GM23338 (cell line): ENCODE data around the gene GRIN2C. TPM values are rescaled to one million over a fixed set of nuclear protein-coding genes. Genes with fewer than 3 reads are reported as not detected.

ENCODE experiments used
- ATAC-seq: fragments of 200-7000 bp; cut with Tn5 transposase; 3 replicates; pipeline ENCODE4 v1.9.1; 2020
- DNase-seq: peaks from one replicate; pipeline ENCODE4 v3.0.0-alpha.2; 2015; ENCODE audit warnings: low spot score
- H2AFZ ChIP-seq: fragments of 200-600 bp; sonication (generic); 2 replicates; pipeline ENCODE4 v1.8.0; 2016; ENCODE audit warnings: antibody characterized with exemption, mild to moderate bottlenecking, moderate library complexity
- H3F3A ChIP-seq: fragments of 200-600 bp; sonication (generic); replicated peaks from 2 replicates; pipeline ENCODE4 v1.8.0; 2017; ENCODE audit warnings: antibody characterized with exemption, mixed run types, low read depth
- H3K27ac ChIP-seq: fragments of 200-600 bp; sonication (generic); 2 replicates; pipeline ENCODE4 v1.6.1; 2016; ENCODE audit warnings: low read depth
- H3K27me3 ChIP-seq: fragments of 200-600 bp; sonication (generic); 2 replicates; pipeline ENCODE4 v1.8.0; 2016; ENCODE audit warnings: mild to moderate bottlenecking, mixed run types, moderate library complexity; ENCODE audit not compliant: insufficient read depth
- H3K36me3 ChIP-seq: fragments of 200-600 bp; sonication (generic); 2 replicates; pipeline ENCODE4 v1.8.0; 2016; ENCODE audit warnings: mild to moderate bottlenecking; ENCODE audit not compliant: insufficient read depth
- H3K4me1 ChIP-seq: fragments of 200-600 bp; sonication (generic); 2 replicates; pipeline ENCODE4 v1.8.0; 2016; ENCODE audit warnings: mild to moderate bottlenecking, moderate library complexity; ENCODE audit not compliant: insufficient read depth
- H3K4me2 ChIP-seq: fragments of 200-600 bp; sonication (generic); 2 replicates; pipeline ENCODE4 v1.7.1; 2017; ENCODE audit warnings: mixed run types
- H3K4me3 ChIP-seq: fragments of 200-600 bp; sonication (generic); 2 replicates; pipeline ENCODE4 v1.6.1; 2016; ENCODE audit warnings: mixed run types
- H3K79me2 ChIP-seq: fragments of 200-600 bp; sonication (generic); replicated peaks from 2 replicates; pipeline ENCODE4 v1.8.0; 2017; ENCODE audit warnings: mild to moderate bottlenecking; ENCODE audit not compliant: insufficient read depth
- H3K9me2 ChIP-seq: fragments of 200-600 bp; sonication (generic); 2 replicates; pipeline ENCODE4 v1.8.0; 2017; ENCODE audit not compliant: insufficient read depth
- H4K20me1 ChIP-seq: fragments of 200-600 bp; sonication (generic); replicated peaks from 2 replicates; pipeline ENCODE4 v1.8.0; 2017; ENCODE audit warnings: mild to moderate bottlenecking; ENCODE audit not compliant: insufficient read depth
- H3K27ac Mint-ChIP-seq: 2 replicates; pipeline ENCODE4 v1.8.0; 2020; ENCODE audit warnings: inconsistent platforms, mild to moderate bottlenecking, moderate library complexity, mixed read lengths
- H3K27me3 Mint-ChIP-seq: 3 replicates; pipeline ENCODE4 v1.8.0; 2022; ENCODE audit warnings: low read depth, mild to moderate bottlenecking, moderate library complexity, mixed read lengths, inconsistent platforms; ENCODE audit not compliant: insufficient read depth, poor library complexity
- H3K36me3 Mint-ChIP-seq: 3 replicates; pipeline ENCODE4 v1.8.0; 2021; ENCODE audit warnings: low read depth, mild to moderate bottlenecking, inconsistent platforms, moderate library complexity, mixed read lengths
- H3K4me1 Mint-ChIP-seq: 3 replicates; pipeline ENCODE4 v1.8.0; 2020; ENCODE audit warnings: mild to moderate bottlenecking, inconsistent platforms, mixed read lengths
- H3K4me3 Mint-ChIP-seq: 3 replicates; pipeline ENCODE4 v1.8.0; 2021; ENCODE audit warnings: moderate library complexity, mild to moderate bottlenecking, inconsistent platforms, mixed read lengths
- H3K9me3 Mint-ChIP-seq: 3 replicates; pipeline ENCODE4 v1.8.0; 2020; ENCODE audit warnings: moderate library complexity, mild to moderate bottlenecking, inconsistent platforms, mixed read lengths
- CREB1 ChIP-seq: fragments of 250-450 bp; sonication (Bioruptor Pico); IDR thresholded peaks from 2 replicates; pipeline ENCODE4 v1.5.0; 2020; ENCODE audit warnings: low read depth, mild to moderate bottlenecking, moderate library complexity
- EZH2 ChIP-seq: fragments of 200-600 bp; sonication (generic); IDR thresholded peaks from one replicate; pipeline ENCODE4 v1.8.0; 2017; ENCODE audit warnings: antibody characterized with exemption, mild to moderate bottlenecking, low read depth; ENCODE audit not compliant: unreplicated experiment
- EZH2phosphoT487 ChIP-seq: fragments of 200-600 bp; sonication (generic); IDR thresholded peaks from one replicate; pipeline ENCODE4 v1.8.1; 2018; ENCODE audit warnings: antibody characterized with exemption; ENCODE audit not compliant: unreplicated experiment
- JUNB ChIP-seq: IDR thresholded peaks from one replicate; pipeline ENCODE4 v1.6.1; 2016; ENCODE audit warnings: antibody characterized with exemption; ENCODE audit not compliant: unreplicated experiment
- NANOG ChIP-seq: IDR thresholded peaks from 2 replicates; pipeline ENCODE4 v1.6.1; 2016; ENCODE audit warnings: antibody characterized with exemption, borderline replicate concordance
- POLR2AphosphoS5 ChIP-seq: IDR thresholded peaks from 2 replicates; pipeline ENCODE4 v1.6.1; 2016; ENCODE audit warnings: antibody characterized with exemption, low read depth
- STAT1 ChIP-seq: IDR thresholded peaks from one replicate; pipeline ENCODE4 v1.6.1; 2016; ENCODE audit warnings: antibody characterized with exemption; ENCODE audit not compliant: unreplicated experiment
- ZNF114 ChIP-seq: fragments of 250-450 bp; sonication (Bioruptor Pico); IDR thresholded peaks from 2 replicates; pipeline ENCODE4 v1.5.0; 2020; ENCODE audit warnings: mild to moderate bottlenecking, moderate library complexity
- ZNF331 ChIP-seq: fragments of 250-450 bp; sonication (Bioruptor Pico); IDR thresholded peaks from 2 replicates; pipeline ENCODE4 v1.5.0; 2020; ENCODE audit warnings: low read depth, mild to moderate bottlenecking, moderate library complexity
- polyA plus RNA-seq: library from polyadenylated mRNA; unstranded; fragments of >200 nt; fragmentation: Nextera tagmentation; extraction: Ambion mirVana; gene quantifications from 2 replicates; pipeline ENCODE4 v1.2.1, GENCODE V29; 2016
- total RNA-seq: library from RNA; depleted of rRNA; stranded (reverse); fragments of >200 nt; shearing (Covaris generic); gene quantifications from 2 replicates; pipeline ENCODE4 v1.2.3, GENCODE V29; 2014
- TF ChIP-seq, protein P1 (sequence below), 2 experiments: fragments of 200-600 bp in 1 of 2; sonication (generic) in 1 of 2; conservative IDR thresholded peaks; 2 replicates each; pipeline versions ENCODE4 v1.5.1 to v1.6.1; 2016 to 2017; ENCODE audit warnings: antibody characterized with exemption in 2 of 2, low read depth in 2 of 2, mild to moderate bottlenecking in 2 of 2, moderate library complexity in 1 of 2
- TF ChIP-seq, protein P2 (sequence below): fragments of 250-450 bp; sonication (Bioruptor Pico); IDR thresholded peaks from 2 replicates; pipeline ENCODE4 v1.5.0; 2020; ENCODE audit warnings: mild to moderate bottlenecking, moderate library complexity
- TF ChIP-seq, protein P3 (sequence below): IDR thresholded peaks from 2 replicates; pipeline ENCODE4 v1.6.1; 2016; ENCODE audit warnings: antibody characterized with exemption
- TF ChIP-seq, protein P4 (sequence below): IDR thresholded peaks from one replicate; pipeline ENCODE4 v1.6.1; 2018; ENCODE audit warnings: antibody characterized with exemption; ENCODE audit not compliant: unreplicated experiment

GRIN2C gene
- total and polyA plus RNA-seq, 2 experiments from 2014 or later, result 0.10 to 0.19 TPM

DNA sequence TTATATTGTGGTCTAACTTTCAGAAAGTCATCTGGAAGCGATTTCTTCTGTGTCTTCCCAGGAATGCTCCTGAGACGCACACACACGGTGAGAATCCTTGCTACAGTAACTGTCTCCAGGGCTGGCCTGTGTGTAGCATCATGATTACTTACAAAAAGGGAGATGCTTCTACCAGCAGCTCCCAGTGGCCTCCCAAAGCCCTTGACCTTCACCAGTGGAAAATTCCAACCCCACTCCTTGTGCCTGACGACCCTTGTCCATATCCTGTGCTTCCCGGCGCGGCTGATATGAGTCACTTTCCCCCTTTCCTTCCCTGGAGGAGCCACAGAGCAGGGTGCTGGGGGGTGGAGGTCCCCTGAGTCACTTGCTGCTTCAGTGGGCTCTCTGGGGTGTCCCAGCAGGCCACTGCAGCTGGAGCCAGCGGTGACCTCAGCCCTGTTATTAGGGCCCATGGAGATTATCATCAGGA lies 61.4 kb downstream of the GRIN2C start:
- Histone ChIP-seq H3K27me3 (no peaks in the 10 kb centered on the region), H3F3A (no peaks in the 10 kb centered on the region), H4K20me1 (peaks cover 8% of the 10 kb centered on the region), H3K79me2 (no peaks in the 10 kb centered on the region), H2AFZ (no peak overlapping the region), H3K9me2 (no peaks in the 10 kb centered on the region), H3K36me3 (peaks cover 3% of the 10 kb centered on the region; the same call in 1 of the 2 replicates), H3K4me1 (no peaks in the 10 kb centered on the region), H3K27ac (no peak overlapping the region), H3K4me2 (no peak overlapping the region), H3K4me3 (no peak overlapping the region)
- no peak for DNase-seq
- Mint-ChIP-seq H3K4me3 (no peak overlapping the region), H3K27ac (no peak overlapping the region), H3K9me3 (no peaks in the 10 kb centered on the region), H3K36me3 (peaks cover 42% of the 10 kb centered on the region), H3K4me1 (no peaks in the 10 kb centered on the region), H3K27me3 (peaks cover 6% of the 10 kb centered on the region)
- no peak for ATAC-seq
- TF ChIP-seq, protein P1, sequence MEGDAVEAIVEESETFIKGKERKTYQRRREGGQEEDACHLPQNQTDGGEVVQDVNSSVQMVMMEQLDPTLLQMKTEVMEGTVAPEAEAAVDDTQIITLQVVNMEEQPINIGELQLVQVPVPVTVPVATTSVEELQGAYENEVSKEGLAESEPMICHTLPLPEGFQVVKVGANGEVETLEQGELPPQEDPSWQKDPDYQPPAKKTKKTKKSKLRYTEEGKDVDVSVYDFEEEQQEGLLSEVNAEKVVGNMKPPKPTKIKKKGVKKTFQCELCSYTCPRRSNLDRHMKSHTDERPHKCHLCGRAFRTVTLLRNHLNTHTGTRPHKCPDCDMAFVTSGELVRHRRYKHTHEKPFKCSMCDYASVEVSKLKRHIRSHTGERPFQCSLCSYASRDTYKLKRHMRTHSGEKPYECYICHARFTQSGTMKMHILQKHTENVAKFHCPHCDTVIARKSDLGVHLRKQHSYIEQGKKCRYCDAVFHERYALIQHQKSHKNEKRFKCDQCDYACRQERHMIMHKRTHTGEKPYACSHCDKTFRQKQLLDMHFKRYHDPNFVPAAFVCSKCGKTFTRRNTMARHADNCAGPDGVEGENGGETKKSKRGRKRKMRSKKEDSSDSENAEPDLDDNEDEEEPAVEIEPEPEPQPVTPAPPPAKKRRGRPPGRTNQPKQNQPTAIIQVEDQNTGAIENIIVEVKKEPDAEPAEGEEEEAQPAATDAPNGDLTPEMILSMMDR (conservative IDR thresholded peaks at IDR 0.05; ENCODE audit: low read depth in 2 of 2), result no peak
- TF ChIP-seq JUNB (no peak), STAT1 (no peak), NANOG (no peak), POLR2AphosphoS5 (no peak), ZNF114 (CRISPR knock-in tag) (no peak), ZNF331 (CRISPR knock-in tag) (no peak), EZH2 (no peak), CREB1 (CRISPR knock-in tag) (no peak), EZH2phosphoT487 (no peak)
- TF ChIP-seq, protein P2, sequence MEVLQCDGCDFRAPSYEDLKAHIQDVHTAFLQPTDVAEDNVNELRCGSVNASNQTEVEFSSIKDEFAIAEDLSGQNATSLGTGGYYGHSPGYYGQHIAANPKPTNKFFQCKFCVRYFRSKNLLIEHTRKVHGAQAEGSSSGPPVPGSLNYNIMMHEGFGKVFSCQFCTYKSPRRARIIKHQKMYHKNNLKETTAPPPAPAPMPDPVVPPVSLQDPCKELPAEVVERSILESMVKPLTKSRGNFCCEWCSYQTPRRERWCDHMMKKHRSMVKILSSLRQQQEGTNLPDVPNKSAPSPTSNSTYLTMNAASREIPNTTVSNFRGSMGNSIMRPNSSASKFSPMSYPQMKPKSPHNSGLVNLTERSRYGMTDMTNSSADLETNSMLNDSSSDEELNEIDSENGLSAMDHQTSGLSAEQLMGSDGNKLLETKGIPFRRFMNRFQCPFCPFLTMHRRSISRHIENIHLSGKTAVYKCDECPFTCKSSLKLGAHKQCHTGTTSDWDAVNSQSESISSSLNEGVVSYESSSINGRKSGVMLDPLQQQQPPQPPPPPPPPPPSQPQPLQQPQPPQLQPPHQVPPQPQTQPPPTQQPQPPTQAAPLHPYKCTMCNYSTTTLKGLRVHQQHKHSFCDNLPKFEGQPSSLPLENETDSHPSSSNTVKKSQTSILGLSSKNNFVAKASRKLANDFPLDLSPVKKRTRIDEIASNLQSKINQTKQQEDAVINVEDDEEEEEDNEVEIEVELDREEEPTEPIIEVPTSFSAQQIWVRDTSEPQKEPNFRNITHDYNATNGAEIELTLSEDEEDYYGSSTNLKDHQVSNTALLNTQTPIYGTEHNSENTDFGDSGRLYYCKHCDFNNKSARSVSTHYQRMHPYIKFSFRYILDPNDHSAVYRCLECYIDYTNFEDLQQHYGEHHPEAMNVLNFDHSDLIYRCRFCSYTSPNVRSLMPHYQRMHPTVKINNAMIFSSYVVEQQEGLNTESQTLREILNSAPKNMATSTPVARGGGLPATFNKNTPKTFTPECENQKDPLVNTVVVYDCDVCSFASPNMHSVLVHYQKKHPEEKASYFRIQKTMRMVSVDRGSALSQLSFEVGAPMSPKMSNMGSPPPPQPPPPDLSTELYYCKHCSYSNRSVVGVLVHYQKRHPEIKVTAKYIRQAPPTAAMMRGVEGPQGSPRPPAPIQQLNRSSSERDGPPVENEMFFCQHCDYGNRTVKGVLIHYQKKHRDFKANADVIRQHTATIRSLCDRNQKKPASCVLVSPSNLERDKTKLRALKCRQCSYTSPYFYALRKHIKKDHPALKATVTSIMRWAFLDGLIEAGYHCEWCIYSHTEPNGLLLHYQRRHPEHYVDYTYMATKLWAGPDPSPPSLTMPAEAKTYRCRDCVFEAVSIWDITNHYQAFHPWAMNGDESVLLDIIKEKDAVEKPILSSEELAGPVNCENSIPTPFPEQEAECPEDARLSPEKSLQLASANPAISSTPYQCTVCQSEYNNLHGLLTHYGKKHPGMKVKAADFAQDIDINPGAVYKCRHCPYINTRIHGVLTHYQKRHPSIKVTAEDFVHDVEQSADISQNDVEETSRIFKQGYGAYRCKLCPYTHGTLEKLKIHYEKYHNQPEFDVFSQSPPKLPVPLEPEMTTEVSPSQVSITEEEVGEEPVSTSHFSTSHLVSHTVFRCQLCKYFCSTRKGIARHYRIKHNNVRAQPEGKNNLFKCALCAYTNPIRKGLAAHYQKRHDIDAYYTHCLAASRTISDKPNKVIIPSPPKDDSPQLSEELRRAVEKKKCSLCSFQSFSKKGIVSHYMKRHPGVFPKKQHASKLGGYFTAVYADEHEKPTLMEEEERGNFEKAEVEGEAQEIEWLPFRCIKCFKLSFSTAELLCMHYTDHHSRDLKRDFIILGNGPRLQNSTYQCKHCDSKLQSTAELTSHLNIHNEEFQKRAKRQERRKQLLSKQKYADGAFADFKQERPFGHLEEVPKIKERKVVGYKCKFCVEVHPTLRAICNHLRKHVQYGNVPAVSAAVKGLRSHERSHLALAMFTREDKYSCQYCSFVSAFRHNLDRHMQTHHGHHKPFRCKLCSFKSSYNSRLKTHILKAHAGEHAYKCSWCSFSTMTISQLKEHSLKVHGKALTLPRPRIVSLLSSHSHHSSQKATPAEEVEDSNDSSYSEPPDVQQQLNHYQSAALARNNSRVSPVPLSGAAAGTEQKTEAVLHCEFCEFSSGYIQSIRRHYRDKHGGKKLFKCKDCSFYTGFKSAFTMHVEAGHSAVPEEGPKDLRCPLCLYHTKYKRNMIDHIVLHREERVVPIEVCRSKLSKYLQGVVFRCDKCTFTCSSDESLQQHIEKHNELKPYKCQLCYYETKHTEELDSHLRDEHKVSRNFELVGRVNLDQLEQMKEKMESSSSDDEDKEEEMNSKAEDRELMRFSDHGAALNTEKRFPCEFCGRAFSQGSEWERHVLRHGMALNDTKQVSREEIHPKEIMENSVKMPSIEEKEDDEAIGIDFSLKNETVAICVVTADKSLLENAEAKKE (CRISPR knock-in tag), result no peak
- TF ChIP-seq, protein P3, sequence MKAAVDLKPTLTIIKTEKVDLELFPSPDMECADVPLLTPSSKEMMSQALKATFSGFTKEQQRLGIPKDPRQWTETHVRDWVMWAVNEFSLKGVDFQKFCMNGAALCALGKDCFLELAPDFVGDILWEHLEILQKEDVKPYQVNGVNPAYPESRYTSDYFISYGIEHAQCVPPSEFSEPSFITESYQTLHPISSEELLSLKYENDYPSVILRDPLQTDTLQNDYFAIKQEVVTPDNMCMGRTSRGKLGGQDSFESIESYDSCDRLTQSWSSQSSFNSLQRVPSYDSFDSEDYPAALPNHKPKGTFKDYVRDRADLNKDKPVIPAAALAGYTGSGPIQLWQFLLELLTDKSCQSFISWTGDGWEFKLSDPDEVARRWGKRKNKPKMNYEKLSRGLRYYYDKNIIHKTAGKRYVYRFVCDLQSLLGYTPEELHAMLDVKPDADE, result no peak
- TF ChIP-seq, protein P4, sequence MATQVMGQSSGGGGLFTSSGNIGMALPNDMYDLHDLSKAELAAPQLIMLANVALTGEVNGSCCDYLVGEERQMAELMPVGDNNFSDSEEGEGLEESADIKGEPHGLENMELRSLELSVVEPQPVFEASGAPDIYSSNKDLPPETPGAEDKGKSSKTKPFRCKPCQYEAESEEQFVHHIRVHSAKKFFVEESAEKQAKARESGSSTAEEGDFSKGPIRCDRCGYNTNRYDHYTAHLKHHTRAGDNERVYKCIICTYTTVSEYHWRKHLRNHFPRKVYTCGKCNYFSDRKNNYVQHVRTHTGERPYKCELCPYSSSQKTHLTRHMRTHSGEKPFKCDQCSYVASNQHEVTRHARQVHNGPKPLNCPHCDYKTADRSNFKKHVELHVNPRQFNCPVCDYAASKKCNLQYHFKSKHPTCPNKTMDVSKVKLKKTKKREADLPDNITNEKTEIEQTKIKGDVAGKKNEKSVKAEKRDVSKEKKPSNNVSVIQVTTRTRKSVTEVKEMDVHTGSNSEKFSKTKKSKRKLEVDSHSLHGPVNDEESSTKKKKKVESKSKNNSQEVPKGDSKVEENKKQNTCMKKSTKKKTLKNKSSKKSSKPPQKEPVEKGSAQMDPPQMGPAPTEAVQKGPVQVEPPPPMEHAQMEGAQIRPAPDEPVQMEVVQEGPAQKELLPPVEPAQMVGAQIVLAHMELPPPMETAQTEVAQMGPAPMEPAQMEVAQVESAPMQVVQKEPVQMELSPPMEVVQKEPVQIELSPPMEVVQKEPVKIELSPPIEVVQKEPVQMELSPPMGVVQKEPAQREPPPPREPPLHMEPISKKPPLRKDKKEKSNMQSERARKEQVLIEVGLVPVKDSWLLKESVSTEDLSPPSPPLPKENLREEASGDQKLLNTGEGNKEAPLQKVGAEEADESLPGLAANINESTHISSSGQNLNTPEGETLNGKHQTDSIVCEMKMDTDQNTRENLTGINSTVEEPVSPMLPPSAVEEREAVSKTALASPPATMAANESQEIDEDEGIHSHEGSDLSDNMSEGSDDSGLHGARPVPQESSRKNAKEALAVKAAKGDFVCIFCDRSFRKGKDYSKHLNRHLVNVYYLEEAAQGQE, result no peak
